Measurements from ENCODE around the gene SYNJ2. TPM values are rescaled to one million over a fixed set of nuclear protein-coding genes. Genes with fewer than 3 reads are reported as not detected.

The SYNJ2 gene
- total and polyA plus RNA-seq, 9 donors, result 3.6 to 18.7 (median 9.8) TPM

GRCh38 chr6:158037021-158037420 is 55.4 kb downstream of the SYNJ2 start:
- intact Hi-C loops (cut with DNase I), result no loop called here
- Histone ChIP-seq H3K9me3 (no peaks in the 10 kb centered on the region), H3K4me3 (no peak overlapping the region), H3K27me3 (no peaks in the 10 kb centered on the region), H3K27ac (no peak overlapping the region), H3K4me1 (ENCODE audit: insufficient read depth) (peaks cover 22% of the 10 kb centered on the region), H3K36me3 (no peaks in the 10 kb centered on the region)
- WGBS, 3 donors, result 95 to 97% (median 97%) methylated on average over 12 of the region's 12 CpGs
- DNase-seq, result no peak
- TF ChIP-seq POLR2A (IDR thresholded peaks at IDR 0.05) (no peak), CTCF (IDR thresholded peaks at IDR 0.05) (no peak), EP300 (IDR thresholded peaks at IDR 0.05) (no peak)

- peak in 1 of 5 donors; percentile 30 for DNase-seq
- Histone ChIP-seq H3K27ac (no peak overlapping the region), H3K36me3 (no peaks in the 10 kb centered on the region), H3K4me1 (ENCODE audit: insufficient read depth) (peaks cover 22% of the 10 kb centered on the region), H3K4me3 (no peak overlapping the region), H3K9me3 (no peaks in the 10 kb centered on the region), H3K27me3 (no peaks in the 10 kb centered on the region)
- intact Hi-C loops (cut with DNase I), result no loop called here
- WGBS, 3 donors, result 87 to 95% (median 92%) methylated on average over 10 of the region's 10 CpGs
- no peak for TF ChIP-seq POLR2A (IDR thresholded peaks at IDR 0.05)
Observed at GRCh38 chr6:158037771-158038170, 56.1 kb downstream of the SYNJ2 start.

GRCh38 chr6:158038291-158039177 is 56.9 kb downstream of the SYNJ2 start:
- Histone ChIP-seq H3K36me3 (no peaks in the 10 kb centered on the region), H3K4me1 (ENCODE audit: insufficient read depth) (peaks cover 22% of the 10 kb centered on the region), H3K27me3 (no peaks in the 10 kb centered on the region), H3K9me3 (no peaks in the 10 kb centered on the region), H3K4me3 (no peak overlapping the region), H3K27ac (no peak overlapping the region)
- WGBS, 3 donors, result 92 to 95% (median 93%) methylated on average over 19 to 21 of the region's 21 CpGs
- intact Hi-C loops (cut with DNase I), result no loop called here
- DNase-seq, result peak in 1 of 5 donors; percentile 35
- TF ChIP-seq POLR2A (IDR thresholded peaks at IDR 0.05), result no peak
- no peak for TF ChIP-seq CTCF (IDR thresholded peaks at IDR 0.05)
- no peak for TF ChIP-seq EP300 (IDR thresholded peaks at IDR 0.05)

- no peak overlapping the region for H3K27ac ChIP-seq
- H3K27me3 ChIP-seq, result no peaks in the 10 kb centered on the region
- 87 to 90% (median 88%) methylated on average over 9 of the region's 9 CpGs for WGBS, 3 donors
- H3K9me3 ChIP-seq, result no peaks in the 10 kb centered on the region
- H3K4me1 ChIP-seq (ENCODE audit: insufficient read depth), result peaks cover 22% of the 10 kb centered on the region
- intact Hi-C loops (cut with DNase I), result no loop called here
- H3K4me3 ChIP-seq, result no peak overlapping the region
- TF ChIP-seq CTCF (IDR thresholded peaks at IDR 0.05) (no peak), POLR2A (IDR thresholded peaks at IDR 0.05) (no peak), EP300 (IDR thresholded peaks at IDR 0.05) (no peak)
- no peaks in the 10 kb centered on the region for H3K36me3 ChIP-seq
- DNase-seq, result peak in 1 of 5 donors; percentile 32
Observed at GRCh38 chr6:158039178-158039557, 57.5 kb downstream of the SYNJ2 start.

- no peak overlapping the region for H3K27ac ChIP-seq
- peaks cover 22% of the 10 kb centered on the region for H3K4me1 ChIP-seq (ENCODE audit: insufficient read depth)
- WGBS, 3 donors, result 76 to 80% (median 79%) methylated on average over 17 of the region's 17 CpGs
- peak in 1 of 5 donors; percentile 50 for DNase-seq
- no peaks in the 10 kb centered on the region for H3K27me3 ChIP-seq
- TF ChIP-seq EP300 (IDR thresholded peaks at IDR 0.05), result no peak
- TF ChIP-seq CTCF (IDR thresholded peaks at IDR 0.05), result no peak
- no peak for TF ChIP-seq POLR2A (IDR thresholded peaks at IDR 0.05)
- H3K36me3 ChIP-seq, result no peaks in the 10 kb centered on the region
- H3K4me3 ChIP-seq, result no peak overlapping the region
- intact Hi-C loops (cut with DNase I), result no loop called here
- no peaks in the 10 kb centered on the region for H3K9me3 ChIP-seq
Observed at GRCh38 chr6:158039571-158040050, 57.9 kb downstream of the SYNJ2 start.
